C4-2B (cell line): ENCODE data around the gene H6PD.

Source experiments
- H3K27ac ChIP-seq: fragments of 450-650 bp; 2 replicates; pipeline ENCODE4 v1.5.1; 2017
- CTCF ChIP-seq: fragments of 450-650 bp; conservative IDR thresholded peaks from 2 replicates; pipeline ENCODE4 v1.5.1; 2017; ENCODE audit warnings: mild to moderate bottlenecking
- ZFX ChIP-seq: fragments of 450-650 bp; IDR thresholded peaks from 2 replicates; pipeline ENCODE4 v1.6.1; 2017

H6PD gene

GRCh38 chr1:9193233-9193625 is 41.3 kb upstream of the H6PD start:
- TF ChIP-seq CTCF (no peak), ZFX (no peak)
- no peak overlapping the region for H3K27ac ChIP-seq

- no peak overlapping the region for H3K27ac ChIP-seq
- TF ChIP-seq ZFX, result no peak
- TF ChIP-seq CTCF, result no peak
Observed at GRCh38 chr1:9194024-9194423, 40.5 kb upstream of the H6PD start.

DNA sequence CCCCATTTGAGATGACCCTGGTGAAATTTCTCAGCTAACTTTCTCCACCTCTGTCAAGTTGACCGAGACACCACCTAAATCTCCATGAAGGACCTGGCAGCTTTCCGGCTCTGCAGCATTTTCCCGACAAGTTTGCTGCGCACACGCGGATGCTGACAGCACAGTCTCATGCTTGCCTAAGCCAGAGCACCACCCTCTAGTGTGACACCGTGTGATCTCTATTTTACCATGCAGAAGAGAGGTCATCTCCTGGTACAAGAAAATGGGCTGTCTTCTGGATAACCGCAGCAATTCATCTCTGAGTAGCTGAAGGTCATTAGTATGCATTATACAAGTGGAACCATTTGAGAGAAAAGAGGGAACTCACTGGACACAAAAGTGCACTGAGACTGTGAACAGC is 38.9 kb upstream of the H6PD start:
- H3K27ac ChIP-seq, result no peak overlapping the region
- TF ChIP-seq ZFX (no peak), CTCF (no peak)

DNA sequence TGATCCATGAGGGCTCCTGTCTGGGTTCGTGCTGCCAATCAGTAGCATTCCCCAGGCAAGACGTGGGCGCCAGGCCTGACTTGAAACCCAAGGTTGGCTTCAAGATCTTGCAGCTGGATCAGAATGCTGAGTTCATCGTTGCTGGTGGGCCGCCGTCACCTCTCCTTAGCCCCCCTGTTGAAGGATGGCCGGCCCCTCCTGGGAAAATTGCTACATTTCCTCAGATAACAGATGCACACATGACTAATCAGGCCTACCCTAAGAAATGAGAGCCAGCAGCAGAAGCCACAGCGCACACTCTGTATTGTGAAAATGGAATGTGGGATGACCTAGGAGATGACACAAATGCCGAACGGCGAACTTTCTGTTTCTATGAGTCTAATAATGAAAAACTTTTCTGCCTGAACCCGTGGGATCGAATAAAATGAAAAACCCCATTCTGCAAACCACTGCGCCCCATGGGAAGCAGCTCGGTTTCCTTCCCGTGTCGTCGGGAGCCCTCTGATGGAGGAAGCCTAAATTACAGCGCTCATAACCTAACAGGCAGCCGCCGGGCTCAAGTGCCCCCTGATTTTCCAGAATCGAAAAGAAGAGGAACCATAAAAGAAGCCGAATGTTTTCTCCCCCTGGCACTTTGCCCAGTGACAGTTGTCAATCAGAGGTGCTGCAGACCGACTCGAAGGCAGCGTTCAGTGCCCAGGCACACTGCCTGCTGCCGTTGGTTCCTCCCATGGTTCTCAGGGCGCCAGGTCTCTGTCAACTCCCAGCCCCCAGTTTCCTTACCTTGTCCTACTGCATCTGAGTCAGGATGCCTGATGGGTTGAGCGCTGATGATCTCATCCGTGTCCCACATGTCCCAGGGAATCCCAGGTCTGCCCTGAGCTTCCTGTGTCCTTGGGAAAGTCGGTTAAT is 38.2 kb upstream of the H6PD start:
- peak; percentile 89 for TF ChIP-seq CTCF
- no peak for TF ChIP-seq ZFX
- no peak overlapping the region for H3K27ac ChIP-seq

DNA sequence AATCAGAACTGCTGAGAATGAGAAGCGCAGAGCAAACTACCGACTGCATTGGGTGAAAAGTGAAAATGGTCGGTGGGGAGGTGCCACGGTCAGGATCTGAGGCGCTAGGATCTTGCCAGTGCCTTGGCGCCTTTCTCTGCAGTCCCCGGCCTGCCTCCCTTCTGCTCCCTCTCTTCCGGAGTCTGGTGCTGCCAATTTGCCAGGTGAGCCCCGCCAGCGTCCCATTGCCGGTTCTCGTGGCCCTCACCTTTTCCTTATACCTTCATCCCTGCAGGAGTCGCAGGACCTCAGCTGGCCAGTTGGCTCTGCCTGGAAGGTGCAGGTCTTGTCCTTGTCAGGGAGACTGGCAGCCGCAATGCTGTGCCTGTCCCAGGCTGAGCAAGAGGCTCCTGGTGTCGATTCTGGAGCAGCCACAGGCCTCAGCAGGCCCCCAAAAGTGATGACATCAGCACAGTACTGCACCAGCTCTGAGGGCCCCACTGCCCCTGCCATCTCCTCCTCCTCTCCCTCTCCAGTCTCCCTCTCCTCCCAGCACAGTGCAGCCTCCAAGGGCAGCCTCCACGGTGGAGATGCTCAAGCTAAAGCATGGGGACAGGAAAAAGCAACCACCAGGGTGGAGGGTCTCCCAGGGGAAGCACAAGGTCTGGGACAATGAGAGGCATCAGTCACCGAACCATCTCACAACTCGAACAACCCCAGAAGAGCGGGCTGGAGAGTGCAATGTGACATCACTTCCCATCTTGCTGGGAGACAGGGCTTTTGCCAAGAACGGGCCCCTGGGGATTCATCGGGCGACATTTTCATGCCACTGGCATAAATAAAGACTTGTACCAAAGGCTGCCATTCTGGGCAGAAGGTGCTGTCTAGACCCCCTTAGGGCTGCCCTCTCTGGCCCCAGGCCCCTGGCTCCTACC is 37.1 kb upstream of the H6PD start:
- TF ChIP-seq CTCF (no peak), ZFX (no peak)
- no peak overlapping the region for H3K27ac ChIP-seq

DNA sequence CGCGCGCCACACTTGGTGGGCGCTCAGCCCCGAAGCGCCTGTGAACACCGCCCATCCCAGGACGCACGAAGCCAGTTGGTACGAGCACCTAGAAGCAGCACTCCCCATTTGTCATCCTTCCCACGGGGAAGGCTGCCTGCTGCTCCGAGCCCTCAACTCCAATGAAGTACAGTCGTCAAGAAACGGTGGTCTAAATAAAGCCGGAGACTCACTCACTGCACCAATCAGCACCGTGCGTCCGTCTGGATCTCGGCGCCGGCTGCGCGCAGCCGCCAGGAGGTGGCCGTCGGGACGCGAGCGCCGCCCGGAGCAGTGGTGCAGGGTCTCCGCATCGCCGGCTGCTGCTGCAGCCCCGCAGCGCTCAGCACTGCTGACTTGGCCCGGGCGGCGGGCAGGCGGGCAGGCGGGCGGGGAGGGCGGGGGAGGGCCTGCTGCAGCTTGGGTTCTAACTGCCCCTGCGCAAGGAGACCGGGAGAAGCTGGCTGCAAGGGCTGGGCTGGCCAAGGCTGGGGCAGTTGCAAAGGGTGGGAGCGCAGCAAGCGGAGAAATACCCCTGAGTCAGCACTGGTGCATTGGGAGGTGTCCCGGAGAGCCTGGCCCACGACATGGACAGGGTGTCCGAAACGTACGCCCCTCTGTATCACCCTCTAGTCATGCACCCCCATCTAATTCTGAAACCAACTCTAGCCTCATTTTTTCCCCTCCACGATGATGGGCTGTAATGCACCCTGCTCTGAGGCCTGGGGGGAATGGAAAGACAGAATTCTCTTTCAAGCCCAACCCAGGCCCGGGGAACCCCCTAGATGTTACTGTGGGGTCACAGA is 35.8 kb upstream of the H6PD start:
- no peak overlapping the region for H3K27ac ChIP-seq
- no peak for TF ChIP-seq CTCF
- no peak for TF ChIP-seq ZFX
